Renal cortical epithelial cell (primary cell): ENCODE results near the gene CFAP210. TPM values are rescaled to one million over a fixed set of nuclear protein-coding genes. Genes with fewer than 3 reads are reported as not detected.

Experiments
- DNase-seq: peaks from one replicate; pipeline ENCODE4 v3.0.0-alpha.2; 2011; ENCODE audit warnings: low read depth
- total RNA-seq: library from RNA; depleted of rRNA; stranded (reverse); fragments of >200 nt; gene quantifications from 2 replicates; pipeline ENCODE4 v1.2.3, GENCODE V29; 2014

The CFAP210 gene
- 0.25 TPM in 1 of 2 replicates, not detected in the other for total RNA-seq

- DNase-seq = peak; percentile 91
Observed at GRCh38 chr2:169694113-169694893, at the start of gene CFAP210, which contains the start of gene PHOSPHO2. CFAP210 (minus strand) TSS chr2:169694405; CDS start chr2:169694327, 78 bp downstream. PHOSPHO2 (plus strand) TSS chr2:169694469; CDS start chr2:169700972, 6,503 bp downstream.

GRCh38 chr2:169743549-169743948 is 49.3 kb upstream of the CFAP210 start:
- DNase-seq = no peak

- no peak for DNase-seq
Observed at GRCh38 chr2:169739351-169739750, 45.1 kb upstream of the CFAP210 start.

GRCh38 chr2:169738566-169739229 is 44.5 kb upstream of the CFAP210 start:
- no peak for DNase-seq

- no peak for DNase-seq
Observed at GRCh38 chr2:169736902-169737301, 42.7 kb upstream of the CFAP210 start.

- no peak for DNase-seq
Observed at GRCh38 chr2:169735623-169736022, 41.4 kb upstream of the CFAP210 start.

GRCh38 chr2:169734169-169734847 is 40.1 kb upstream of the CFAP210 start:
- no peak for DNase-seq

GRCh38 chr2:169732583-169733358 is 38.6 kb upstream of the CFAP210 start:
- DNase-seq = peak; percentile 35

- no peak for DNase-seq
Observed at GRCh38 chr2:169732075-169732474, 37.9 kb upstream of the CFAP210 start.

- DNase-seq = no peak
Observed at GRCh38 chr2:169729274-169729605, 35.0 kb upstream of the CFAP210 start.

GRCh38 chr2:169727065-169727464 is 32.9 kb upstream of the CFAP210 start:
- no peak for DNase-seq

- no peak for DNase-seq
Observed at GRCh38 chr2:169721016-169721415, 26.8 kb upstream of the CFAP210 start.

GRCh38 chr2:169718930-169719504 is 24.8 kb upstream of the CFAP210 start:
- no peak for DNase-seq

GRCh38 chr2:169717691-169718063 is 23.5 kb upstream of the CFAP210 start:
- no peak for DNase-seq

- no peak for DNase-seq
Observed at GRCh38 chr2:169716938-169717690, 22.9 kb upstream of the CFAP210 start.

- DNase-seq = no peak
Observed at GRCh38 chr2:169716238-169716886, 22.2 kb upstream of the CFAP210 start.

- DNase-seq = no peak
Observed at GRCh38 chr2:169715379-169716237, 21.4 kb upstream of the CFAP210 start.

GRCh38 chr2:169714699-169715098 is 20.5 kb upstream of the CFAP210 start:
- DNase-seq = no peak

- no peak for DNase-seq
Observed at GRCh38 chr2:169713331-169713730, 19.1 kb upstream of the CFAP210 start.
